Right ventricle myocardium superior (tissue), 1 donor: ENCODE measurements around the gene PLA2G4A. TPM values are rescaled to one million over a fixed set of nuclear protein-coding genes. Genes with fewer than 3 reads are reported as not detected.

ENCODE experiments used
- ATAC-seq: fragments of 200-7000 bp; cut with Tn5 transposase; one replicate; pipeline ENCODE4 v1.9.1; 2020; ENCODE audit warnings: mild to moderate bottlenecking; ENCODE audit not compliant: poor library complexity
- DNase-seq: peaks from one replicate; pipeline ENCODE4 v3.0.0-alpha.2; 2020
- intact Hi-C: fragments of 100-400 bp; cut with DNase I; formaldehyde crosslinking; loops from one replicate; pipeline ENCODE4 v1.11.2; 2022
- long read RNA-seq: library from polyadenylated mRNA; unstranded; transcript quantifications from one replicate; pipeline ENCODE4 v2.0.0, GENCODE V29; 2021
- total RNA-seq: library from RNA; stranded (reverse); fragmentation: NEBNext Ultra II Directional; extraction: Animal tissue kit (Norgen Biotek cat#: 25700); gene quantifications from one replicate; pipeline ENCODE4 v1.2.1, GENCODE V29; 2021
- donor health status: DM: no; HTN: yes; CAD: no; lungs with severe emphysema.

Gene PLA2G4A
- 2.1 TPM for total RNA-seq
- long read RNA-seq, partial matches to known transcripts: 0 of 2 reads
- long read RNA-seq, other reads (novel, unspliced or antisense): 0 of 2 reads

- intact Hi-C loops: no loop called here
- peak; percentile 96 for ATAC-seq
- DNase-seq: peak; percentile 59
Measured at GRCh38 chr1:186828611-186829454, at the start of gene PLA2G4A. Gene PLA2G4A, plus strand, starts transcription at chr1:186828949. Its CDS starts 25,406 bp downstream, at chr1:186854355.

GRCh38 chr1:186780076-186780475 is 48.7 kb upstream of the PLA2G4A start:
- intact Hi-C loops: no loop called here
- ATAC-seq: no peak
- DNase-seq: no peak

GRCh38 chr1:186781730-186782129 is 47.0 kb upstream of the PLA2G4A start:
- ATAC-seq (peak; percentile 77), DNase-seq (no peak)
- intact Hi-C loops: no loop called here

GRCh38 chr1:186782791-186783190 is 46.0 kb upstream of the PLA2G4A start:
- no peak for ATAC-seq

GRCh38 chr1:186783193-186783592 is 45.6 kb upstream of the PLA2G4A start:
- intact Hi-C loops: no loop called here
- no peak for DNase-seq
- ATAC-seq: no peak

More at GRCh38 chr1:186782791-186783190, 46.0 kb upstream of the PLA2G4A start:
- no peak for DNase-seq
- intact Hi-C loops: no loop called here

- intact Hi-C loops: no loop called here
- ATAC-seq (no peak), DNase-seq (no peak)
Measured at GRCh38 chr1:186785503-186785902, 43.2 kb upstream of the PLA2G4A start.

- intact Hi-C loops: no loop called here
Measured at GRCh38 chr1:186790101-186790500, 38.6 kb upstream of the PLA2G4A start.

GRCh38 chr1:186792870-186793581 is 35.7 kb upstream of the PLA2G4A start:
- DNase-seq: no peak
- ATAC-seq: no peak
- intact Hi-C loops: no loop called here

More at GRCh38 chr1:186790101-186790500, 38.6 kb upstream of the PLA2G4A start:
- DNase-seq (no peak), ATAC-seq (no peak)

GRCh38 chr1:186793582-186793927 is 35.2 kb upstream of the PLA2G4A start:
- DNase-seq (no peak), ATAC-seq (no peak)
- intact Hi-C loops: no loop called here

- ATAC-seq: no peak
- intact Hi-C loops: no loop called here
- no peak for DNase-seq
Measured at GRCh38 chr1:186798960-186799688, 29.6 kb upstream of the PLA2G4A start.

GRCh38 chr1:186799689-186800054 is 29.1 kb upstream of the PLA2G4A start:
- intact Hi-C loops: loop anchor here (10.0 kb wide), 1 partner anchor 185 kb away; no protein-coding TSS in a partner anchor
- no peak for ATAC-seq
- DNase-seq: no peak

- ATAC-seq (no peak), DNase-seq (no peak)
- intact Hi-C loops: loop anchor here (10.0 kb wide), 1 partner anchor 188 kb away; no protein-coding TSS in a partner anchor
Measured at GRCh38 chr1:186802388-186802787, 26.4 kb upstream of the PLA2G4A start.

- no peak for ATAC-seq
Measured at GRCh38 chr1:186804679-186805078, 24.1 kb upstream of the PLA2G4A start.

GRCh38 chr1:186806477-186806876 is 22.3 kb upstream of the PLA2G4A start:
- intact Hi-C loops: loop anchor here (10.0 kb wide), 1 partner anchor 192 kb away; no protein-coding TSS in a partner anchor
- DNase-seq: no peak
- no peak for ATAC-seq

More at GRCh38 chr1:186804679-186805078, 24.1 kb upstream of the PLA2G4A start:
- intact Hi-C loops: loop anchor here (10.0 kb wide), 1 partner anchor 190 kb away; no protein-coding TSS in a partner anchor
- no peak for DNase-seq

- intact Hi-C loops: loop anchor here (10.0 kb wide), 1 partner anchor 192 kb away; no protein-coding TSS in a partner anchor
- ATAC-seq (no peak), DNase-seq (no peak)
Measured at GRCh38 chr1:186807163-186807562, 21.6 kb upstream of the PLA2G4A start.

- intact Hi-C loops: no loop called here
- DNase-seq (no peak), ATAC-seq (no peak)
Measured at GRCh38 chr1:186811892-186812291, 16.9 kb upstream of the PLA2G4A start.

- ATAC-seq (no peak), DNase-seq (no peak)
- intact Hi-C loops: no loop called here
Measured at GRCh38 chr1:186812570-186812969, 16.2 kb upstream of the PLA2G4A start.

- ATAC-seq (no peak), DNase-seq (no peak)
- intact Hi-C loops: no loop called here
Measured at GRCh38 chr1:186813420-186813819, 15.3 kb upstream of the PLA2G4A start.

- DNase-seq (no peak), ATAC-seq (no peak)
- intact Hi-C loops: no loop called here
Measured at GRCh38 chr1:186819126-186819525, 9.6 kb upstream of the PLA2G4A start.
